K562 (cell line): ENCODE data around the gene FOXK2. TPM values are rescaled to one million over a fixed set of nuclear protein-coding genes. Genes with fewer than 3 reads are reported as not detected.

Experiments
- ATAC-seq: fragments of 200-7000 bp; cut with Tn5 transposase; 3 replicates; pipeline ENCODE4 v1.9.1; 2020; ENCODE audit warnings: moderate library complexity
- BruUV-seq: library from RNA; stranded (reverse); fragments of 400-500 nt; replicated peaks from 2 replicates; lab custom pipeline; 2021; lab: Mats Ljungman, UMichigan
- CTCF ChIA-PET: fragments of 300-600 bp; formaldehyde crosslinking; extraction: SDS; loops from one replicate; lab custom pipeline; 2021; ENCODE audit warnings: low intra/inter-chr PET ratio; lab: Yijun Ruan, JAX
- POLR2A ChIA-PET: fragments of 300-600, 350-650 bp; sonication (Branson Sonifier 250); formaldehyde crosslinking; extraction: SDS; loops from one replicate; lab custom pipeline; 2021; ENCODE audit warnings: antibody characterized with exemption, inconsistent platforms; lab: Yijun Ruan, JAX
- DNase-seq, 4 experiments: peaks; one replicate each; pipeline versions ENCODE4 v3.0.0 to v3.0.0-alpha.2; 2011 to 2018; ENCODE audit warnings: low spot score in 3 of 4, mixed read lengths in 3 of 4; ENCODE audit errors: extremely low read depth in 1 of 4
- FAIRE-seq: peaks from 2 replicates; lab custom pipeline; 2011; peaks lifted over from hg19 to GRCh38; lab: Jason Lieb, UNC
- H2AFZ ChIP-seq: 2 replicates; pipeline ENCODE4 v1.6.0; 2011; ENCODE audit warnings: low read depth, low read length, control low read depth, inconsistent platforms
- H3K27ac ChIP-seq: fragments of 200-600 bp; 3 replicates; pipeline ENCODE4 v1.8.0; 2011; ENCODE audit warnings: low read depth, mild to moderate bottlenecking, control low read depth, inconsistent platforms, low read length, moderate library complexity, mixed read lengths; ENCODE audit errors: extremely low read depth
- H3K27me3 ChIP-seq, 2 experiments: fragments of 300-600 bp in 1 of 2; 2 replicates in 1 of 2; 3 replicates in 1 of 2; pipeline versions ENCODE4 v1.6.0 to v1.8.0; 2011; ENCODE audit warnings: inconsistent platforms in 2 of 2, low read length in 2 of 2, mild to moderate bottlenecking in 1 of 2, mixed read lengths in 1 of 2, moderate library complexity in 1 of 2; ENCODE audit not compliant: control insufficient read depth in 2 of 2, insufficient read depth in 2 of 2
- H3K36me3 ChIP-seq: fragments of 300-600 bp; 3 replicates; pipeline ENCODE4 v1.8.0; 2011; ENCODE audit warnings: mild to moderate bottlenecking, low read length, inconsistent platforms; ENCODE audit not compliant: control insufficient read depth, insufficient read depth
- H3K4me1 ChIP-seq, 2 experiments: fragments of 200-600 bp in 1 of 2; replicated peaks in 1 of 2; 2 replicates in 1 of 2; 3 replicates in 1 of 2; pipeline versions ENCODE4 v1.5.1 to v1.8.0; 2011; ENCODE audit warnings: inconsistent platforms in 2 of 2, low read length in 2 of 2, mild to moderate bottlenecking in 1 of 2, mixed read lengths in 1 of 2, moderate library complexity in 1 of 2; ENCODE audit not compliant: control insufficient read depth in 2 of 2, insufficient read depth in 2 of 2
- H3K4me2 ChIP-seq: 2 replicates; pipeline ENCODE4 v1.6.1; 2011; ENCODE audit warnings: low read length, control low read depth, inconsistent platforms, mixed read lengths; ENCODE audit not compliant: insufficient read depth
- H3K4me3 ChIP-seq: fragments of 200-600 bp; sonication (generic), shearing (Covaris generic); 2 replicates; pipeline ENCODE4 v1.5.1; 2016; ENCODE audit warnings: control low read depth, inconsistent platforms
- H3K79me2 ChIP-seq: fragments of 200-600 bp; 3 replicates; pipeline ENCODE4 v1.8.0; 2011; ENCODE audit warnings: low read length, inconsistent platforms; ENCODE audit not compliant: control insufficient read depth, insufficient read depth
- H3K9ac ChIP-seq, 2 experiments: 2 replicates each; pipeline versions ENCODE4 v1.6.0 to v1.6.1; 2011; ENCODE audit warnings: low read depth in 2 of 2, low read length in 2 of 2, control low read depth in 1 of 2, inconsistent platforms in 1 of 2, mild to moderate bottlenecking in 1 of 2, mixed read lengths in 1 of 2; ENCODE audit not compliant: insufficient read depth in 1 of 2
- H3K9me1 ChIP-seq: one replicate; pipeline ENCODE4 v1.6.0; 2011; ENCODE audit warnings: inconsistent platforms, mild to moderate bottlenecking, low read length, moderate library complexity; ENCODE audit not compliant: control insufficient read depth, insufficient read depth
- H3K9me3 ChIP-seq: replicated peaks from 2 replicates; pipeline ENCODE4 v1.5.1; 2011; ENCODE audit warnings: low read depth, low read length, inconsistent platforms; ENCODE audit not compliant: control insufficient read depth, insufficient read depth
- H4K20me1 ChIP-seq: replicated peaks from 2 replicates; pipeline ENCODE4 v1.6.1; 2011; ENCODE audit warnings: low read length, inconsistent platforms, mixed read lengths; ENCODE audit not compliant: control insufficient read depth, insufficient read depth
- NCOA6 ChIP-seq: fragments of 450-650 bp; IDR thresholded peaks from 2 replicates; pipeline ENCODE4 v1.6.1; 2017; ENCODE audit warnings: mild to moderate bottlenecking
- RCOR1 ChIP-seq, 2 experiments: IDR thresholded peaks; 2 replicates each; pipeline ENCODE4 v1.6.1; 2012; ENCODE audit warnings: low read depth in 2 of 2, low read length in 2 of 2, borderline replicate concordance in 1 of 2, improper control_type of control experiment in 1 of 2
- ZNF224 ChIP-seq: sonication (generic); formaldehyde crosslinking; IDR thresholded peaks from 2 replicates; pipeline ENCODE4 v1.8.0; 2022; ENCODE audit warnings: mild to moderate bottlenecking, missing genetic modification reagents
- WGBS: fragments of 100-300 bp; shearing (Covaris generic); methylation state at CpG from one replicate; pipeline ENCODE4 v1.1.6; 2016; ENCODE audit warnings: low coverage, mixed read lengths; ENCODE audit not compliant: insufficient coverage; ENCODE audit errors: missing lambda C conversion rate; 5-methylcytosine and 5-hydroxymethylcytosine counted together
- in situ Hi-C: fragments of 300-500 bp; cut with MboI; formaldehyde crosslinking; loops from 4 replicates; pipeline ENCODE4 v1.15.0; 2018; ENCODE audit warnings: inconsistent platforms, mixed read lengths
- intact Hi-C: fragments of 100-400 bp; cut with micrococcal nuclease; formaldehyde crosslinking; loops from 2 replicates; pipeline ENCODE4 v1.14.2; 2022
- polyA plus RNA-seq, 8 experiments: library from polyadenylated mRNA; depleted of rRNA in 4 of 8; stranded (reverse) in 5 of 8; unstranded in 3 of 8; fragments of >200 nt; fragmentation: Nextera tagmentation in 2 of 8; fragmentation: Illumina TruSeq in 1 of 8; extraction: Ambion mirVana in 2 of 8; extraction: Trizol in 1 of 8; gene quantifications; 2 replicates each; pipeline versions ENCODE4 v1.2.1 to v1.2.3, GENCODE V29; 2011 to 2014; ENCODE audit warnings: inconsistent platforms in 1 of 8, missing spikeins in 1 of 8
- total RNA-seq, 7 experiments: library from RNA; depleted of rRNA in 6 of 7; stranded (reverse); fragments of >200 nt in 6 of 7; fragmentation: Illumina TruSeq in 2 of 7; extraction: Trizol in 2 of 7; gene quantifications; 2 replicates each; pipeline versions ENCODE4 v1.2.1 to v1.2.3, GENCODE V29; 2011 to 2021; ENCODE audit warnings: low replicate concordance in 1 of 7
- TF ChIP-seq, protein P1 (sequence below): fragments of 150-350 bp; IDR thresholded peaks from 2 replicates; pipeline ENCODE4 v1.6.1; 2014; ENCODE audit warnings: low read depth, mild to moderate bottlenecking, low read length, borderline replicate concordance
- TF ChIP-seq, protein P2 (sequence below), 3 experiments: IDR thresholded peaks in 2 of 3; conservative IDR thresholded peaks in 1 of 3; 2 replicates each; pipeline ENCODE4 v1.5.1; 2011 to 2012; ENCODE audit warnings: low read length in 3 of 3, mild to moderate bottlenecking in 3 of 3, control low read depth in 2 of 3, improper control_type of control experiment in 1 of 3, inconsistent platforms in 1 of 3, low read depth in 1 of 3, mixed read lengths in 1 of 3, moderate library complexity in 1 of 3; ENCODE audit not compliant: insufficient read depth in 2 of 3

The FOXK2 gene
- total and polyA plus RNA-seq, 9 of the 15 experiments (the other 6 are each of a cell fraction or from before 2014, with no cell fraction given): 3.0 to 86.0 (median 44.1) TPM

DNA sequence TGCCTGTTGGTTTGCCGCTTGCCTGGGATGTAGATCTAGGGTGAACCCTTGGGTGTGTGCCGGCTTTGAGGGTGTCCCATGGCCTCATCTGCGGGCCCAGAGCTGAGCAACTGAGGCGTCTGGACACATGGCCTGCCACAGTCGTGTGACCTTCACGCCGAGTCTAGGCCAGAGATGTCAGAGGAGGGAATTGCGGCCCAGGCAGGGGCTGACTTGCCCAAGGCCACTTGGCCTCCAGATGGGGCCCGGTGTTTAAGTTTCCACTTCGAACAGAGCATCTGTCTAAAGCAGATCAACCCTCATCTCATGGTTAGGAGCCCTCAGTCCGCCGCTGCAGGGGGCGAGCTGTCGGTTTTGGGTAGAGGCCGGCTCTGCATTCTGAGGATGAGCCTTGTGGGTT is 28.0 kb upstream of the FOXK2 start:
- no TSS peak for BruUV-seq
- in situ Hi-C loops: no loop called here
- Histone ChIP-seq H3K9me1 (peaks cover 3% of the 10 kb centered on the region), H4K20me1 (0 out of 2 replicates have a peak, but pooled peaks cover 6% of the 10 kb centered on the region), H3K4me3 (no peak overlapping the region), H3K27me3 (no peaks in the 10 kb centered on the region), H3K79me2 (no peaks in the 10 kb centered on the region), H2AFZ (no peak overlapping the region), H3K9ac (peak overlapping the region in 1 of 2 experiments; percentile 67; a peak in 2 of 4 replicates), H3K4me2 (no peak overlapping the region), H3K4me1 (peaks cover 2 to 39% of the 10 kb centered on the region in 2 experiments; a peak in 4 of 5 replicates), H3K9me3 (no peaks in the 10 kb centered on the region), H3K36me3 (peaks cover 25% of the 10 kb centered on the region), H3K27ac (no peak overlapping the region)
- no peak for FAIRE-seq
- DNase-seq: no peak
- ChIA-PET POLR2A (interaction anchor here (0.7 to 1.4 kb wide), 3 partner anchors 10 to 21 kb away, joined by 4 to 7 read pairs (median 5); no protein-coding TSS in a partner anchor), CTCF (interaction anchor here (1.0 kb wide), 1 partner anchor 60 kb away, joined by 3 read pairs; no protein-coding TSS in a partner anchor)
- intact Hi-C loops: loop anchor here (5.0 to 10.0 kb wide), 3 partner anchors 34 to 137 kb away; partner anchors contain the start of genes NARF and TEX19
- TF ChIP-seq, protein P1, sequence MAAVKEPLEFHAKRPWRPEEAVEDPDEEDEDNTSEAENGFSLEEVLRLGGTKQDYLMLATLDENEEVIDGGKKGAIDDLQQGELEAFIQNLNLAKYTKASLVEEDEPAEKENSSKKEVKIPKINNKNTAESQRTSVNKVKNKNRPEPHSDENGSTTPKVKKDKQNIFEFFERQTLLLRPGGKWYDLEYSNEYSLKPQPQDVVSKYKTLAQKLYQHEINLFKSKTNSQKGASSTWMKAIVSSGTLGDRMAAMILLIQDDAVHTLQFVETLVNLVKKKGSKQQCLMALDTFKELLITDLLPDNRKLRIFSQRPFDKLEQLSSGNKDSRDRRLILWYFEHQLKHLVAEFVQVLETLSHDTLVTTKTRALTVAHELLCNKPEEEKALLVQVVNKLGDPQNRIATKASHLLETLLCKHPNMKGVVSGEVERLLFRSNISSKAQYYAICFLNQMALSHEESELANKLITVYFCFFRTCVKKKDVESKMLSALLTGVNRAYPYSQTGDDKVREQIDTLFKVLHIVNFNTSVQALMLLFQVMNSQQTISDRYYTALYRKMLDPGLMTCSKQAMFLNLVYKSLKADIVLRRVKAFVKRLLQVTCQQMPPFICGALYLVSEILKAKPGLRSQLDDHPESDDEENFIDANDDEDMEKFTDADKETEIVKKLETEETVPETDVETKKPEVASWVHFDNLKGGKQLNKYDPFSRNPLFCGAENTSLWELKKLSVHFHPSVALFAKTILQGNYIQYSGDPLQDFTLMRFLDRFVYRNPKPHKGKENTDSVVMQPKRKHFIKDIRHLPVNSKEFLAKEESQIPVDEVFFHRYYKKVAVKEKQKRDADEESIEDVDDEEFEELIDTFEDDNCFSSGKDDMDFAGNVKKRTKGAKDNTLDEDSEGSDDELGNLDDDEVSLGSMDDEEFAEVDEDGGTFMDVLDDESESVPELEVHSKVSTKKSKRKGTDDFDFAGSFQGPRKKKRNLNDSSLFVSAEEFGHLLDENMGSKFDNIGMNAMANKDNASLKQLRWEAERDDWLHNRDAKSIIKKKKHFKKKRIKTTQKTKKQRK: no peak
- TF ChIP-seq NCOA6: no peak
- TF ChIP-seq ZNF224: no peak
- no peak for TF ChIP-seq RCOR1 (IDR thresholded peaks at IDR 0.05; ENCODE audit: borderline replicate concordance in 1 of 2, low read depth in 2 of 2, low read length in 2 of 2)
- TF ChIP-seq, protein P2, sequence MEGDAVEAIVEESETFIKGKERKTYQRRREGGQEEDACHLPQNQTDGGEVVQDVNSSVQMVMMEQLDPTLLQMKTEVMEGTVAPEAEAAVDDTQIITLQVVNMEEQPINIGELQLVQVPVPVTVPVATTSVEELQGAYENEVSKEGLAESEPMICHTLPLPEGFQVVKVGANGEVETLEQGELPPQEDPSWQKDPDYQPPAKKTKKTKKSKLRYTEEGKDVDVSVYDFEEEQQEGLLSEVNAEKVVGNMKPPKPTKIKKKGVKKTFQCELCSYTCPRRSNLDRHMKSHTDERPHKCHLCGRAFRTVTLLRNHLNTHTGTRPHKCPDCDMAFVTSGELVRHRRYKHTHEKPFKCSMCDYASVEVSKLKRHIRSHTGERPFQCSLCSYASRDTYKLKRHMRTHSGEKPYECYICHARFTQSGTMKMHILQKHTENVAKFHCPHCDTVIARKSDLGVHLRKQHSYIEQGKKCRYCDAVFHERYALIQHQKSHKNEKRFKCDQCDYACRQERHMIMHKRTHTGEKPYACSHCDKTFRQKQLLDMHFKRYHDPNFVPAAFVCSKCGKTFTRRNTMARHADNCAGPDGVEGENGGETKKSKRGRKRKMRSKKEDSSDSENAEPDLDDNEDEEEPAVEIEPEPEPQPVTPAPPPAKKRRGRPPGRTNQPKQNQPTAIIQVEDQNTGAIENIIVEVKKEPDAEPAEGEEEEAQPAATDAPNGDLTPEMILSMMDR (IDR thresholded peaks at IDR 0.05 in 2 of 3, conservative IDR thresholded peaks at IDR 0.05 in 1 of 3; ENCODE audit: insufficient read depth in 2 of 3, low read depth in 1 of 3, low read length in 3 of 3): 0 out of 6 replicates have a peak, but pooled peaks of 1 of the 3 experiments have one; percentile 3
- no peak for ATAC-seq
- 66% methylated on average over 11 of the region's 15 CpGs for WGBS
